Progenitor cell of endocrine pancreas (in vitro differentiated cells): ENCODE data around the gene LIMS1. TPM values are rescaled to one million over a fixed set of nuclear protein-coding genes. Genes with fewer than 3 reads are reported as not detected.
A peak's percentile ranks its signal among the peaks of the same experiment; 100 is the strongest.

Experiments
- DNase-seq: peaks from one replicate; pipeline ENCODE4 v3.0.0; 2021; ENCODE audit warnings: low spot score; ENCODE audit not compliant: unreplicated experiment
- H3K27ac Mint-ChIP-seq: 2 replicates; pipeline ENCODE4 v1.8.0; 2021; ENCODE audit warnings: mild to moderate bottlenecking, moderate library complexity, mixed read lengths
- H3K27me3 Mint-ChIP-seq: 2 replicates; pipeline ENCODE4 v1.8.0; 2021; ENCODE audit warnings: mixed read lengths
- H3K36me3 Mint-ChIP-seq: 2 replicates; pipeline ENCODE4 v1.8.0; 2022; ENCODE audit warnings: mixed read lengths; ENCODE audit not compliant: insufficient read depth
- H3K4me1 Mint-ChIP-seq: 2 replicates; pipeline ENCODE4 v1.8.0; 2021; ENCODE audit warnings: low read depth, mixed read lengths
- H3K4me3 Mint-ChIP-seq: 2 replicates; pipeline ENCODE4 v1.8.0; 2021; ENCODE audit warnings: low read depth, mild to moderate bottlenecking, moderate library complexity, mixed read lengths
- H3K9me3 Mint-ChIP-seq: 2 replicates; pipeline ENCODE4 v1.8.0; 2021; ENCODE audit warnings: low read depth, mixed read lengths
- CTCF ChIP-seq: fragments of 200-600 bp; sonication (generic); IDR thresholded peaks from one replicate; pipeline ENCODE4 v1.5.0; 2021; ENCODE audit warnings: antibody characterized with exemption, mild to moderate bottlenecking; ENCODE audit not compliant: unreplicated experiment
- total RNA-seq: library from RNA; stranded (reverse); gene quantifications from 2 replicates; pipeline ENCODE4 v1.2.1, GENCODE V29; 2021

Gene LIMS1
- total RNA-seq, 1 donor from 2014 or later: 37.7 TPM

- Mint-ChIP-seq H3K36me3 (no peaks in the 10 kb centered on the region), H3K4me1 (peaks cover 42% of the 10 kb centered on the region), H3K9me3 (no peaks in the 10 kb centered on the region), H3K27me3 (no peaks in the 10 kb centered on the region), H3K27ac (peak overlapping the region; percentile 91), H3K4me3 (no peak overlapping the region)
- no peak for DNase-seq
- TF ChIP-seq CTCF: no peak
These were observed 79.8 kb downstream of the LIMS1 start for GRCh38 chr2:108614043-108614545.

- H3K36me3 Mint-ChIP-seq: no peaks in the 10 kb centered on the region
- H3K4me1 Mint-ChIP-seq: peaks cover 38% of the 10 kb centered on the region
These were observed 80.4 kb downstream of the LIMS1 start for GRCh38 chr2:108614659-108615058.

GRCh38 chr2:108615480-108616090 lies 81.3 kb downstream of the LIMS1 start:
- H3K36me3 Mint-ChIP-seq: no peaks in the 10 kb centered on the region
- no peak overlapping the region for H3K4me3 Mint-ChIP-seq
- H3K9me3 Mint-ChIP-seq: no peaks in the 10 kb centered on the region
- H3K27me3 Mint-ChIP-seq: no peaks in the 10 kb centered on the region
- peaks cover 41% of the 10 kb centered on the region for H3K4me1 Mint-ChIP-seq
- peak overlapping the region; percentile 3 for H3K27ac Mint-ChIP-seq
- TF ChIP-seq CTCF: no peak
- no peak for DNase-seq

More at GRCh38 chr2:108614659-108615058, 80.4 kb downstream of the LIMS1 start:
- H3K4me3 Mint-ChIP-seq: no peak overlapping the region
- TF ChIP-seq CTCF: no peak
- H3K27ac Mint-ChIP-seq: no peak overlapping the region
- no peaks in the 10 kb centered on the region for H3K27me3 Mint-ChIP-seq
- DNase-seq: no peak
- H3K9me3 Mint-ChIP-seq: no peaks in the 10 kb centered on the region

GRCh38 chr2:108616318-108616717 lies 82.0 kb downstream of the LIMS1 start:
- Mint-ChIP-seq H3K36me3 (no peaks in the 10 kb centered on the region), H3K4me1 (peaks cover 44% of the 10 kb centered on the region), H3K9me3 (no peaks in the 10 kb centered on the region), H3K27me3 (no peaks in the 10 kb centered on the region), H3K27ac (peak overlapping the region; percentile 39), H3K4me3 (no peak overlapping the region)
- no peak for DNase-seq
- TF ChIP-seq CTCF: no peak

GRCh38 chr2:108616751-108617161 lies 82.5 kb downstream of the LIMS1 start:
- Mint-ChIP-seq H3K36me3 (no peaks in the 10 kb centered on the region), H3K27ac (peak overlapping the region; percentile 39), H3K4me3 (no peak overlapping the region), H3K4me1 (peaks cover 47% of the 10 kb centered on the region), H3K9me3 (no peaks in the 10 kb centered on the region), H3K27me3 (no peaks in the 10 kb centered on the region)
- DNase-seq: no peak
- no peak for TF ChIP-seq CTCF
